GM12801 (cell line): ENCODE measurements around the gene CHST3.

ENCODE experiments used
- CTCF ChIP-seq: IDR thresholded peaks from one replicate; pipeline ENCODE4 v1.5.1; 2011; ENCODE audit warnings: control low read depth; ENCODE audit not compliant: insufficient read length; ENCODE audit errors: extremely low read depth

Gene CHST3

GRCh38 chr10:72029414-72029813, 65.2 kb downstream of the CHST3 start:
- TF ChIP-seq CTCF, result no peak

- TF ChIP-seq CTCF, result no peak
Measured at GRCh38 chr10:72030762-72031543, 66.8 kb downstream of the CHST3 start.

- no peak for TF ChIP-seq CTCF
Measured at GRCh38 chr10:72031706-72032105, 67.5 kb downstream of the CHST3 start.

- no peak for TF ChIP-seq CTCF
Measured at GRCh38 chr10:72034040-72034499, 69.9 kb downstream of the CHST3 start.

GRCh38 chr10:72034761-72035160, 70.6 kb downstream of the CHST3 start:
- TF ChIP-seq CTCF, result no peak

GRCh38 chr10:72035252-72035887, 71.2 kb downstream of the CHST3 start:
- no peak for TF ChIP-seq CTCF

GRCh38 chr10:72037266-72037665, 73.1 kb downstream of the CHST3 start:
- no peak for TF ChIP-seq CTCF
